Measurements from ENCODE around the gene C2CD3.
"Not testable (repeated sequence)": the region's sequence is repeated elsewhere in the genome, so short reads cannot be mapped to it uniquely, and the experiment has no call there.

The C2CD3 gene

GRCh38 chr11:74120260-74121035 is 50.4 kb downstream of the C2CD3 start:
- DNase-seq (ENCODE audit: low spot score), result not testable (repeated sequence)

GRCh38 chr11:74116719-74117118 is 54.1 kb downstream of the C2CD3 start:
- no peak for DNase-seq (ENCODE audit: low spot score)

- no peak for DNase-seq (ENCODE audit: low spot score)
Measured at GRCh38 chr11:74112877-74113276, 57.9 kb downstream of the C2CD3 start.

- no peak for DNase-seq (ENCODE audit: low spot score)
Measured at GRCh38 chr11:74106124-74106523, 64.7 kb downstream of the C2CD3 start.

GRCh38 chr11:74102321-74102720 is 68.5 kb downstream of the C2CD3 start:
- no peak for DNase-seq (ENCODE audit: low spot score)

- no peak for DNase-seq (ENCODE audit: low spot score)
Measured at GRCh38 chr11:74100735-74101134, 70.1 kb downstream of the C2CD3 start.

- no peak for DNase-seq (ENCODE audit: low spot score)
Measured at GRCh38 chr11:74100231-74100630, 70.6 kb downstream of the C2CD3 start.

- no peak for DNase-seq (ENCODE audit: low spot score)
Measured at GRCh38 chr11:74097686-74098237, 73.0 kb downstream of the C2CD3 start.

- DNase-seq (ENCODE audit: low spot score), result no peak
Measured at GRCh38 chr11:74094393-74094792, 76.4 kb downstream of the C2CD3 start.

- DNase-seq (ENCODE audit: low spot score), result no peak
Measured at GRCh38 chr11:74092425-74092824, 78.4 kb downstream of the C2CD3 start.

GRCh38 chr11:74091549-74091948 is 79.3 kb downstream of the C2CD3 start:
- DNase-seq (ENCODE audit: low spot score), result no peak

- DNase-seq (ENCODE audit: low spot score), result no peak
Measured at GRCh38 chr11:74090701-74091100, 80.1 kb downstream of the C2CD3 start.

- no peak for DNase-seq (ENCODE audit: low spot score)
Measured at GRCh38 chr11:74086242-74086884, 84.4 kb downstream of the C2CD3 start.

- no peak for DNase-seq (ENCODE audit: low spot score)
Measured at GRCh38 chr11:74085542-74085892, 85.3 kb downstream of the C2CD3 start.

- no peak for DNase-seq (ENCODE audit: low spot score)
Measured at GRCh38 chr11:74084796-74085541, 85.8 kb downstream of the C2CD3 start.

GRCh38 chr11:74083927-74084326 is 86.9 kb downstream of the C2CD3 start:
- not testable (repeated sequence) for DNase-seq (ENCODE audit: low spot score)

- DNase-seq (ENCODE audit: low spot score), result no peak
Measured at GRCh38 chr11:74081428-74081827, 89.4 kb downstream of the C2CD3 start.

- DNase-seq (ENCODE audit: low spot score), result no peak
Measured at GRCh38 chr11:74077193-74077592, 93.6 kb downstream of the C2CD3 start.

- DNase-seq (ENCODE audit: low spot score), result no peak
Measured at GRCh38 chr11:74072721-74073120, 98.1 kb downstream of the C2CD3 start.

GRCh38 chr11:74072286-74072685 is 98.5 kb downstream of the C2CD3 start:
- DNase-seq (ENCODE audit: low spot score), result no peak

GRCh38 chr11:74070723-74071492 is 99.9 kb downstream of the C2CD3 start:
- no peak for DNase-seq (ENCODE audit: low spot score)
